GM21723 (cell line): ENCODE measurements around the gene ITGA3.

Experiments
- ATAC-seq: cut with Tn5 transposase; IDR thresholded peaks from one replicate; pipeline ENCODE4 v1.9.1; 2021; ENCODE audit warnings: mild to moderate bottlenecking, moderate library complexity; ENCODE audit not compliant: unreplicated experiment

The ITGA3 gene

DNA sequence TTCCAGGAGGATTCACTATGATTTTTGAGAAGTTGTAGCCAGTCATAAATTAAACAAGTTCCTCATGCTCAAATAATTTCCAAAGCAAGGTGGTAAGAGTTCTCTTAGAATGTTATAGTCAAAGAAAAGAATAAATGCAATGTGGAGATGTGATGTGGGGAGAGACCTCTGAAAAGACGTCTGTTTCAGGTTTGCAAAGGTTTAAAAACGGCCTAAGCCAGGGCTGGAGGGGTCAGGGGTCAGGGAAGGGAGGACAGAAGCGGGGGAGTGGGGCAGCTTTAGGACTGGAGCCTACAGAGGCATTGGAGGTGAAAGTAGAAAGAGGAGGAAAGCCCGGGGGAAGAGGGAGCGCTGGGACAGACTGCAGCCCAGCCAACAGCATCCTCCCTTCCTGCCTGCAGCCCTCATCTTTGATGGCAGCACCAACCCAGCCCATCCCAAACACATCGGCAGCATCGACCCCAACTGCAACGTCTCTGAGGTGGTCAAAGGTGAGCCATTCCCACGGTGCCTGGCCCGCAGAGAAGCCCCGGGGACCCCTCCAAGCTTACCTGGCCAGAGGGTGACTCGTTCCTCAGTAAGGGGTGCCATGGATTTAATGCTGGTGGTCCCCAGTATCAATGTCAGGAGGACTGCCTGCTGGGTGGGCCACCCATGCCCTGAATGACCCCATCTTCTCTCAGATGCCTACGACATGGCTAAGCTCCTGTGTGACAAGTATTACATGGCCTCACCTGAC, 50.7 kb downstream of the ITGA3 start:
- ATAC-seq = no peak

DNA sequence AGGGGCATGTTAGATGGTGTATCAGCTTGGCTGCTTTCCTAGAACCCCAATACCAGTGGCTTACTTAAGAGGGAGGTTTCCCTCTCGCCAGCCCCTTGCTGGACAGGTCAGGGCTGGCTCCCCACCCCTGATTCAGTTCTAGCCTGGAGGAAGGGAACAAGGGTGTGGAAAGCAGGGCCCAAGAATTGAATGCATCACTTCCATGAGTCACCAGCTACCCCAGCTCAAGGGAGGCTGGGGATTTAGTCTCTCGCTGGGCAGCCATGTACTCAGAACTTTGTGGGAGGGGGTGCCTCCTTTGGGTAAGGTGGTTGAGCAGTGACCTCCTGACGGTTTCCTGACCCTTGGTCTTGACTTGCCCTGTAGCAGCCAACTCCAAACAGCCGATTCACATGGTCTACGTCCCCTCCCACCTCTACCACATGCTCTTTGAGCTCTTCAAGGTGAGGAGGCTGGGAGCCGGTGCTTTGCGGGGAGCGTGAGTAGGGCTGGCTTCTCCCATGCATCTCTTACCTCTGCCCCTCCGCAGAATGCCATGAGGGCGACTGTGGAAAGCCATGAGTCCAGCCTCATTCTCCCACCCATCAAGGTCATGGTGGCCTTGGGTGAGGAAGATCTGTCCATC, 52.0 kb downstream of the ITGA3 start:
- ATAC-seq = no peak

DNA sequence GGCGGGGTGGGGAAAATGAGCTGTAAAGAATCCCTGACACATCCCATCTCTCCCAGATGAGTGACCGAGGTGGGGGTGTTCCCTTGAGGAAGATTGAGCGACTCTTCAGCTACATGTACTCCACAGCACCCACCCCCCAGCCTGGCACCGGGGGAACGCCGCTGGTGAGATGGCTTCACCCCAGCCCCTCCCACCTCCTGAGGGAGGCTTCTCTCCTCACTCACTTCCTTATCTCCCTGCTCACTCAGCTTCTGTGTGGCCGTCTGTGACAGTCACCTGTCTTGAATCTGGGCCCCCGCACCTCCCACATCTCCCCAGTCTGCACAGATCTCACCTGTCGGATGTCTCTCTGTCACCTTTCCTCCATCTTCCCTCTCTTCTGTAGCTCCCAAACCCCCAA, 52.6 kb downstream of the ITGA3 start:
- ATAC-seq = no peak

DNA sequence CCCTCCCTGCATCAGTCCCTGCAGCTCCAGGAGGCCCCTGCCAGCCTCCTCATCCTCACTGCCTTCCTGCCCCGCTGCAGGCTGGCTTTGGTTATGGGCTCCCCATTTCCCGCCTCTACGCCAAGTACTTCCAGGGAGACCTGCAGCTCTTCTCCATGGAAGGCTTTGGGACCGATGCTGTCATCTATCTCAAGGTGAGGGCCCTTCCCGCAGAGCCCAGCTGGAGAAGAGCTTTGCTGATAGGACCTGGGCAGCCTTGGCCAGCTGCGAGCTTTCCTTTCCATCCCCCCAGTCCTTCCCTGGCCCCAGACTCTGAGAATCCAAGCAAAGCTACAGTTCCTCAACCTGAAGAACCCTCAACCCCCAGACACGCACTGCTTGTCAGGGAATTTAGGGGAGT, 53.3 kb downstream of the ITGA3 start:
- ATAC-seq = no peak

- no peak for ATAC-seq
Observed at GRCh38 chr17:50109785-50110184, 53.9 kb downstream of the ITGA3 start.

GRCh38 chr17:50110591-50111349, 54.9 kb downstream of the ITGA3 start:
- no peak for ATAC-seq

DNA sequence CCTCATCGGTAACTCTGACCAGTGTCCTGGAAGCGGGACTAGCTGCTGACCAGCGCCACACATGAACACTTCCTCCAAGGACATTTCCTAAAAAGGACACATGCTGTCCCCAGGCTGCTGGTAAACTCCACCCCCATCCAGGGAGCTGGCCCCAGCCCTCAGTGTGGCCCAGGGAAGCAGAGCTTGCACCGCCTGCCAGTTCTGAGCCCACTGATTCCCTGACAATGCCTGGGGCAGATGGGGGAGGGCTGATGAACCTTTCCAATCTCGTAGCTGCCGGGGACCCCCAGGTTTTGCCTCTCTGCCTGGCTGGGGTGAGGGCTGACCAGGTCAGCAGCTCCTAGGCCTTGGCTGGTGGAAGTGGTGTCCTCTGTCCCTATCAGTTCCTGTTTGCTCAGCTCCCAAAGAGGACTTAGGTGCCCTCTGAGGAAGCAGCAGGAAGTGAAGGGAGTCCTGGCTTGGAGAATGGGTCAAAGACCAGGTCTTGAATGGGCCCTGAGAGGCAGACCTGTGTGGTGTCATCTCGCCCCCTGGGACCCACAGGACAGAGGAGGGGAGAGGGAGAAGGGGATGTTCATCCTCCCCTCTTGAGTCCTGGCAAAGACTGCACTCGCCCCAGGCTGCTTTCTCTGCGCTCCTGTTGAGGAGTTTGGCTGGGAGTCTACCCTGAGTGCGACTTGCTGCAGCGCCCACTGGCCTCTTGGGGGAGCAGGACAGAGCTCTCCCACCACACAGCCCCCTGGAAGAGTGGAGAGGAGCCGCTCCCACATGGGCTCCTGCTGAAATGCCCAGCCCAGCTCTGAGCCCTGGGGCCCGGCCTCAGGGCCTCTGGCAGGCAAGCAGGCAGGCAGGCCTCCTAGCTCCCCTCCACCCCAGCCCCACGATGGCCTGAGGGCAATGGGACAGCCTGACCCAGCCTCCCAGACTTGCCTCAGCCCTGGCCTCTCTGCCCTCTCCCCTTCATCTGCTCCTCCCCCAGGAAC, 56.1 kb downstream of the ITGA3 start:
- ATAC-seq = no peak

DNA sequence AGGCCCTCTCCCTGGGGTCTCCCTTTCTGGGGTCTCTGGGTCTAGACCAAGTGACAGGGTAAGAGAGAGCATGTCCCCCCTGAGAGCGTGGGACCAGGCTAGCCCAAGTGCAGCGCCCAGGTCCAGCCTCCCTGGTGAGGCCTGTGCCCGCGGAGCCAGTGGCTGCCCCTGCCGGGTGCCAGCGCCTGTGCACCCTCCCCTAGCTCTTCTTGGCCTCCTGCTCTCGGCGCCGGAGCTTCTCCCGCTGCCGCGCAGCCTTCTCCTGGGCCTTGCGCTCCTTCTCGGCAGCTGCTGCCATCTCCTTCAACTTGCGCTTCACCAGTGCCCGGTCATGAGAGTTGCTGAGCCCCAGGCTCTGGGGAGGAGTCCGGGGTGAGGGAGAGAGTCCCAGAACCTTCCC, 56.8 kb downstream of the ITGA3 start:
- ATAC-seq = no peak

GRCh38 chr17:50113624-50114320, 57.9 kb downstream of the ITGA3 start:
- no peak for ATAC-seq

GRCh38 chr17:50114401-50114800, 58.5 kb downstream of the ITGA3 start:
- no peak for ATAC-seq

DNA sequence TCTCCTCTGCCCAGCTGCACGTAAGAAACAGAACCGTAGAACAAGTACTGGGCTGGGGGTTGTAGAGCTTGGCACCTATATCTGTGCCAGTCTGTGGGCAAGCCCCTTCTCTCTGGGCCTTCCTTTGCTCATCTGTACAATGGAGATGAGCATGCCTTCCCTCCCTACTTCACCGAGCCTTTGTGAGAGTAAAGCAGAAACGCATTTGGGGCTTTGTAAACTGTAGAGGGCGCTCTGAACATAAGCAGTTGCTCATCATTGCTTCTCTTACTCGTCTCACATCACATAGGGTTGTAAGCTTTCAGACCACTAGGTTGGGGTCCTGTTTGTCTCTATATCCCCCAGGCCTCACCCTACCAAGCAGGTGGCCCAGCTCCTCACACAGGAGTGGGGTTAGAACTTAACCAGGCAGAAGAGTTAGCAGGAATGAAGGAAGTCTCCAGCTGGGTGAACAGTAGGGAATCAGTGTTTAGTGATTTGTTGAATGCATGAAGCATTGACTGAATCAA, 59.0 kb downstream of the ITGA3 start:
- ATAC-seq = no peak

DNA sequence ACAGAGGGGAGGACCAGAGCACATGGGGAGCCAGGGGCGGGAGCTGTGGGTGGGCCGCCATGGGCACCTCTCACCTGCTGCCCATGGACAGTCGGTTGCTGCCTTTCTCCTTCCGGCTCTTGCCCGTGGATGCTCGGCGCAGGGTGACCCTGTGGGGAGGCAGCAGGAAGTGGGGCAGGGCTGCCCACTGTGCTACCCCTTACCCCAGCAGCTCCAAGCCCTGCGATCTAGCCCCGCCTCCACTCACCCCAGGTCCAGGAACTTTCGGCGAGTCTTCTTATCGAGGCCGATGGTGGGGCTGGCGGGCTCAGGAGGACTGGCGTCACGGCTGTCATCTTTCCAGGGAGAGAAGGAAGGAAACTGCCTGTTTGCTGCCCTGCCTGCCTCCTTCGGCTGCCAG, 59.8 kb downstream of the ITGA3 start:
- ATAC-seq = no peak

DNA sequence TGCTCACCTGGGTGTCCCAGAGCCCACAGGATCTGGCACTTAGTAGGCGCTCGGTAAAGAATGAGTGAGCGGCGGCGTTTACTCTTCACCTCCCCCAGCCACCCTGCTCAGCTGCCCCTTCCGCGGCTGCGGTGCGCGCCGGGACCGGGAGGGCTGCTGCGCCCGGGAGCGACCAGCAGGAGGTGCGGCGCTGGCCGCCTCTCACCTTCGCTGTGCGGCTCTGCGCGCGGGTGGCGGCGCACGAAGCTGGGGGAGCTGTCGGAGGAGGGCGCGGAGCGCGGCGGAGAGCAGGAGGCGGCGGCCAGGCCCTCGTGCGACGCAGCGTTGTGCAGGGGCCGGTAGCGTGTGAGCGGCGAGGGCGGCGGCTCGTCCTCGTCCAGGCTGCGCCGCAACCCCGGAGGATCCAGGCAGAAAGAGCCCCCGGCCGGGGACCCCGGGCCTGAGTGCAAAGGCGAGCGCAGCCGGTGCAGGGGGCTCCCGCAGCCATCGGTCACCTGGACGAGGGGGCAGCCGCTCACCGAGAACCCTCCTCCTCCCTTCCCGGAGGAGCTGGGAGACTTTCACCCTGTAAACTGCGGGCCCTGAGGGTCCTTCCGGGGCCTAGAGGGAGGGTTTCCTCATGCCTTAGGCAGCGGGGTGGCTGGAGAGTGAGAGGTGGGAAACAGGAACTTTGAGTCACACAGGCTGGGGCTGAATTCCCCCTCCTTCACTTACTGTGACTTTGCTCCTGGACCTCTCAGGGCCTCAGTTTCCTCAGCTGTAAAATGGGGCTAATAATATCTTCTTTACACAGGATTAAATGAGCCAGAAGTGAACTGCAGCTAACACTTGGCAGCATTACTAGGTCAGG, 61.5 kb downstream of the ITGA3 start:
- ATAC-seq = no peak

DNA sequence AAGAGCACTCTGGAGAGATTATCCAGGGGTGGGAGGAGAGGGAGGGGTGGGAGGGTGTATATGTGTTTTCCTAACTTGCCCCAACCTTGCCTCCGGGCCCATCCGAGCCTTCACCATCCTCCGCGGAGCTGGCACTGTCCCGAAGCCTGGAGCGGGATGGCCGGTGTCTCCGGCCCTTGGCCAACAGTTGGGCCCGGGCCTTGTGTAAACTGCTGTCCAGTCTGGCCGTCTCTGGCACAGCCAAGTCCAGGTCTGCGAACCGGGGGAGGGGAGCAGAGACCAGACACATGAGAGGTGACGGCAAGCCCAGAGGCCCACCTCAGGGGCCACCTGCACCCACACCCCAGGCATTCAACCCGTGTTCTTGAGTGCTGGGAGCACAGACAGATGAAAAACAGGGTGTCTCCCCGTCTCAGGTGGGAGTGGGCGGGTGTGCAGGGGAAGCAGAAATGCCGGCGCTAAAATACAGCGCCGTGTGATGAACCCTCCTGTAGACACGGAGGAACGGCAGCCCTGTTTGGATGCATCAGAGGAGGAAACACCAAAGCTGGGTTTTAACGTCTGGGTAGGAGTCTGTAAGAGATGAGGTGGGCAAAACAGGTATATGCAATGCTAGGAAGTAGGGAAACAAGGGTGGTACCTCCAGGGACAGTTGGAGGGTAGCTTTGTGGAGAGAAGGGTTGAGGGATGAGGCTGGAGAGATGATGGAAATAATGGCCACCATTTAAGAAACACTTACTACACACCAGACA, 62.3 kb downstream of the ITGA3 start:
- ATAC-seq = no peak

DNA sequence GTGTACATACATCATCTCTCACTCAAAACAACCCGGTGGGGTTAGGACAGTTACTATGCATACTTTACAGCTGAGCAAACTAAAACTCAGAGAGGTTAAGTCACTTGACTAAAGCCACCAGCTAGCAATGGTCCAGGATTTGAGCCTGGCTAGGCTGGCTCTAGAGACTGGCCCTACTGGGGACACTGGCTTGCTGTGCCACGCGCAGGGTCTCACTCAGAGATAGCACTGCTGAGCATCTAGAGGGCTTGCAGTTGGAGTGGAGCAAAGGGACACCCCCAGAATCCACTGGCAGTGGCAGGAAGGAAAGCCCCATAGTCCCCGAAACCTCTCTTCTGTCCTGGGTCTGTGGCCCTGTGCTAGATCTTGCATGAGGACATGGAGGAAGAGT, 62.9 kb downstream of the ITGA3 start:
- no peak for ATAC-seq

GRCh38 chr17:50120475-50121253, 64.8 kb downstream of the ITGA3 start:
- no peak for ATAC-seq

- no peak for ATAC-seq
Observed at GRCh38 chr17:50122945-50123344, 67.0 kb downstream of the ITGA3 start.
